Peyer's patch (tissue), 4 donors: ENCODE results near the gene GBX2.

Source experiments
- CTCF ChIP-seq, 6 experiments: fragments of 450-650 bp in 4 of 6; fragments of 200-600 bp in 2 of 6; sonication (generic) in 1 of 6; IDR thresholded peaks; one replicate each; pipeline ENCODE4 v1.5.1; 2017 to 2019; ENCODE audit warnings: antibody characterized with exemption in 6 of 6, mild to moderate bottlenecking in 3 of 6, moderate library complexity in 1 of 6
- POLR2A ChIP-seq, 2 donors: fragments of 450-650 bp; IDR thresholded peaks; one replicate each; pipeline ENCODE4 v1.5.1; 2017; ENCODE audit warnings: antibody characterized with exemption in 2 of 2, mild to moderate bottlenecking in 2 of 2, moderate library complexity in 2 of 2

GRCh38 chr2:236207472-236207871 lies 39.3 kb upstream of the GBX2 start:
- no peak for TF ChIP-seq CTCF (IDR thresholded peaks at IDR 0.05)
- no peak for TF ChIP-seq POLR2A (IDR thresholded peaks at IDR 0.05)
